Measurements from ENCODE around the gene GATD1. TPM values are rescaled to one million over a fixed set of nuclear protein-coding genes. Genes with fewer than 3 reads are reported as not detected.

The GATD1 gene
- total RNA-seq, 2 experiments from 2014 or later = 52.1 to 63.2 TPM

GRCh38 chr11:810040-810567 is 32.8 kb upstream of the GATD1 start:
- peak overlapping the region; percentile 93 for H3K4me3 Mint-ChIP-seq
- H3K4me1 Mint-ChIP-seq (ENCODE audit: low read depth) = peaks cover 45% of the 10 kb centered on the region
- DNase-seq (no peak), ATAC-seq (peak; percentile 8)
- ChIA-PET CTCF (interaction anchor here (1.0 to 1.5 kb wide), 2 partner anchors 10 to 22 kb away, joined by 3 read pairs; partner anchors contain the start of gene CD151), POLR2A (interaction anchor here (0.7 to 2.3 kb wide), 8 partner anchors 10 to 84 kb away, joined by 3 to 27 read pairs (median 6); partner anchors contain the start of genes PNPLA2 and TSPAN4)
- no peaks in the 10 kb centered on the region for H3K27me3 Mint-ChIP-seq (ENCODE audit: low read depth)
- H3K36me3 Mint-ChIP-seq (ENCODE audit: low read depth) = peaks cover 39% of the 10 kb centered on the region
- H3K27ac Mint-ChIP-seq = peak overlapping the region; percentile 97
- H3K9me3 Mint-ChIP-seq (ENCODE audit: insufficient read depth) = no peaks in the 10 kb centered on the region

- DNase-seq (peak; percentile 98), ATAC-seq (peak; percentile 85)
- Mint-ChIP-seq H3K36me3 (ENCODE audit: low read depth) (peaks cover 39% of the 10 kb centered on the region), H3K27ac (peak within 1 kb of the TSS; percentile 97), H3K9me3 (ENCODE audit: insufficient read depth) (no peaks in the 10 kb centered on the region), H3K27me3 (ENCODE audit: low read depth) (no peaks in the 10 kb centered on the region), H3K4me1 (ENCODE audit: low read depth) (peaks cover 45% of the 10 kb centered on the region), H3K4me3 (peak within 1 kb of the TSS; percentile 93)
- POLR2A ChIA-PET = interaction anchor here (0.6 to 2.3 kb wide), 9 partner anchors 10 to 83 kb away, joined by 3 to 27 read pairs (median 6); partner anchors contain the start of genes PNPLA2 and TSPAN4
- CTCF ChIA-PET = interaction anchor here (0.5 to 1.9 kb wide), 5 partner anchors 10 to 231 kb away, joined by 3 to 5 read pairs (median 3); partner anchors contain the start of genes CD151 and TSPAN4
These were observed 32.2 kb upstream of the GATD1 start, which contains the start of gene RPLP2 for GRCh38 chr11:809287-810039. TSS of gene RPLP2 (plus strand) at chr11:809967. CDS start at chr11:810235, 268 bp downstream.

GRCh38 chr11:808427-809286 is 31.4 kb upstream of the GATD1 start:
- H3K27me3 Mint-ChIP-seq (ENCODE audit: low read depth) = no peaks in the 10 kb centered on the region
- ChIA-PET CTCF (interaction anchor here (0.5 to 1.9 kb wide), 5 partner anchors 11 to 230 kb away, joined by 3 to 5 read pairs (median 3); partner anchors contain the start of genes CD151 and TSPAN4), POLR2A (interaction anchor here (0.6 to 2.3 kb wide), 8 partner anchors 10 to 228 kb away, joined by 3 to 27 read pairs (median 6); partner anchors contain the start of genes PNPLA2 and TSPAN4)
- ATAC-seq = no peak
- H3K4me1 Mint-ChIP-seq (ENCODE audit: low read depth) = peaks cover 48% of the 10 kb centered on the region
- peak overlapping the region; percentile 97 for H3K27ac Mint-ChIP-seq
- H3K36me3 Mint-ChIP-seq (ENCODE audit: low read depth) = peaks cover 39% of the 10 kb centered on the region
- H3K4me3 Mint-ChIP-seq = peak overlapping the region; percentile 93
- peak; percentile 56 for DNase-seq
- H3K9me3 Mint-ChIP-seq (ENCODE audit: insufficient read depth) = no peaks in the 10 kb centered on the region

GRCh38 chr11:804599-804964 is 27.3 kb upstream of the GATD1 start:
- Mint-ChIP-seq H3K9me3 (ENCODE audit: insufficient read depth) (no peaks in the 10 kb centered on the region), H3K27me3 (ENCODE audit: low read depth) (no peaks in the 10 kb centered on the region), H3K36me3 (ENCODE audit: low read depth) (peaks cover 18% of the 10 kb centered on the region), H3K4me1 (ENCODE audit: low read depth) (peaks cover 27% of the 10 kb centered on the region), H3K27ac (peak overlapping the region; percentile 78), H3K4me3 (peak overlapping the region; percentile 82)
- ATAC-seq (no peak), DNase-seq (no peak)
- CTCF ChIA-PET = interaction anchor here (2.2 kb wide), 1 partner anchor 15 kb away, joined by 4 read pairs; no protein-coding TSS in a partner anchor
- POLR2A ChIA-PET = interaction anchor here (0.8 to 2.4 kb wide), 4 partner anchors 15 to 48 kb away, joined by 3 to 9 read pairs (median 4); partner anchors contain the start of gene GATD1

- peaks cover 27% of the 10 kb centered on the region for H3K4me1 Mint-ChIP-seq (ENCODE audit: low read depth)
- POLR2A ChIA-PET = interaction anchor here (0.8 to 2.4 kb wide), 5 partner anchors 12 to 47 kb away, joined by 3 to 9 read pairs (median 3); partner anchors contain the start of gene GATD1
- DNase-seq (no peak), ATAC-seq (no peak)
- peaks cover 20% of the 10 kb centered on the region for H3K36me3 Mint-ChIP-seq (ENCODE audit: low read depth)
- H3K27me3 Mint-ChIP-seq (ENCODE audit: low read depth) = no peaks in the 10 kb centered on the region
- peak overlapping the region; percentile 82 for H3K4me3 Mint-ChIP-seq
- CTCF ChIA-PET = interaction anchor here (2.2 kb wide), 1 partner anchor 15 kb away, joined by 4 read pairs; no protein-coding TSS in a partner anchor
- H3K9me3 Mint-ChIP-seq (ENCODE audit: insufficient read depth) = no peaks in the 10 kb centered on the region
- peak overlapping the region; percentile 78 for H3K27ac Mint-ChIP-seq
These were observed 26.7 kb upstream of the GATD1 start for GRCh38 chr11:803770-804598.

- Mint-ChIP-seq H3K4me3 (peak overlapping the region; percentile 82), H3K27ac (no peak overlapping the region), H3K4me1 (ENCODE audit: low read depth) (peaks cover 26% of the 10 kb centered on the region), H3K9me3 (ENCODE audit: insufficient read depth) (no peaks in the 10 kb centered on the region), H3K27me3 (ENCODE audit: low read depth) (no peaks in the 10 kb centered on the region), H3K36me3 (ENCODE audit: low read depth) (peaks cover 18% of the 10 kb centered on the region)
- ChIA-PET POLR2A (interaction anchor here (1.4 kb wide), 1 partner anchor 12 kb away, joined by 3 read pairs; no protein-coding TSS in a partner anchor), CTCF (interaction anchor here (2.2 kb wide), 1 partner anchor 16 kb away, joined by 4 read pairs; no protein-coding TSS in a partner anchor)
- DNase-seq = no peak
- ATAC-seq = no peak
These were observed 26.1 kb upstream of the GATD1 start for GRCh38 chr11:803467-803742.

- H3K4me1 Mint-ChIP-seq (ENCODE audit: low read depth) = peaks cover 22% of the 10 kb centered on the region
- POLR2A ChIA-PET = interaction anchor here (1.4 kb wide), 1 partner anchor 11 kb away, joined by 3 read pairs; no protein-coding TSS in a partner anchor
- no peaks in the 10 kb centered on the region for H3K27me3 Mint-ChIP-seq (ENCODE audit: low read depth)
- no peaks in the 10 kb centered on the region for H3K9me3 Mint-ChIP-seq (ENCODE audit: insufficient read depth)
- ATAC-seq = no peak
- CTCF ChIA-PET = interaction anchor here (0.6 to 2.2 kb wide), 2 partner anchors 17 to 90 kb away, joined by 3 to 4 read pairs; no protein-coding TSS in a partner anchor
- DNase-seq = no peak
- no peak overlapping the region for H3K27ac Mint-ChIP-seq
- H3K36me3 Mint-ChIP-seq (ENCODE audit: low read depth) = peaks cover 16% of the 10 kb centered on the region
- peak overlapping the region; percentile 82 for H3K4me3 Mint-ChIP-seq
These were observed 25.6 kb upstream of the GATD1 start for GRCh38 chr11:802693-803466.

GRCh38 chr11:802018-802617 is 24.8 kb upstream of the GATD1 start:
- DNase-seq (no peak), ATAC-seq (no peak)
- Mint-ChIP-seq H3K4me1 (ENCODE audit: low read depth) (peaks cover 20% of the 10 kb centered on the region), H3K9me3 (ENCODE audit: insufficient read depth) (no peaks in the 10 kb centered on the region), H3K4me3 (peak overlapping the region; percentile 8), H3K27me3 (ENCODE audit: low read depth) (no peaks in the 10 kb centered on the region), H3K27ac (no peak overlapping the region), H3K36me3 (ENCODE audit: low read depth) (peaks cover 14% of the 10 kb centered on the region)
- POLR2A ChIA-PET = no interaction called here
- CTCF ChIA-PET = interaction anchor here (0.6 kb wide), 1 partner anchor 89 kb away, joined by 3 read pairs; no protein-coding TSS in a partner anchor

GRCh38 chr11:801097-801780 is 24.0 kb upstream of the GATD1 start:
- no peak for ATAC-seq
- peaks cover 14% of the 10 kb centered on the region for H3K36me3 Mint-ChIP-seq (ENCODE audit: low read depth)
- H3K27me3 Mint-ChIP-seq (ENCODE audit: low read depth) = no peaks in the 10 kb centered on the region
- H3K9me3 Mint-ChIP-seq (ENCODE audit: insufficient read depth) = no peaks in the 10 kb centered on the region
- H3K27ac Mint-ChIP-seq = no peak overlapping the region
- peaks cover 24% of the 10 kb centered on the region for H3K4me1 Mint-ChIP-seq (ENCODE audit: low read depth)
- ChIA-PET POLR2A (no interaction called here), CTCF (no interaction called here)
- H3K4me3 Mint-ChIP-seq = no peak overlapping the region
- DNase-seq = no peak

Measured in activated CD8-positive, alpha-beta T cell treated with anti-CD3 and anti-CD28 coated beads, Interleukin-2, amount 10 ng/mL, durations not matched to agents 7 days and 5 days (primary cell).